Measurements from ENCODE around the gene GSX2. TPM values are rescaled to one million over a fixed set of nuclear protein-coding genes. Genes with fewer than 3 reads are reported as not detected.

The GSX2 gene
- total and polyA plus RNA-seq, 2 of the 4 experiments (the other 2 are of a cell fraction), result not detected

GRCh38 chr4:54149323-54149722 is 49.4 kb downstream of the GSX2 start:
- Histone ChIP-seq H3K79me1 (ENCODE audit: low read depth in 1 of 2, low read length in 2 of 2) (no peaks in the 10 kb centered on the region), H4K5ac (ENCODE audit: low read depth, low read length) (no peak overlapping the region), H3K4me2 (ENCODE audit: low read depth, low read length) (no peak overlapping the region), H2BK120ac (ENCODE audit: low read depth, low read length) (no peak overlapping the region), H2AK9ac (replicated peaks; ENCODE audit: low read depth, low read length, poor library complexity) (no peak overlapping the region), H4K20me1 (ENCODE audit: insufficient read depth, low read length) (no peaks in the 10 kb centered on the region), H3K56ac (ENCODE audit: extremely low read depth, insufficient read depth, low read length) (no peak overlapping the region), H2BK20ac (ENCODE audit: low read depth, low read length) (no peak overlapping the region), H3K4ac (ENCODE audit: low read depth, low read length) (no peak overlapping the region), H3K9ac (ENCODE audit: low read depth, low read length) (no peak overlapping the region), H3K36me3 (ENCODE audit: control insufficient read depth, insufficient read depth, low read length) (no peaks in the 10 kb centered on the region), H3K14ac (replicated peaks; ENCODE audit: low read depth, low read length) (no peak overlapping the region), H4K91ac (ENCODE audit: insufficient read depth, low read depth, low read length) (no peak overlapping the region), H4K8ac (ENCODE audit: low read depth in 2 of 2, low read length in 2 of 2) (no peak overlapping the region), H3K27ac (ENCODE audit: insufficient read depth, low read length) (no peak overlapping the region), H2AFZ (replicated peaks; ENCODE audit: low read length, poor library complexity) (no peak overlapping the region), H3K9me3 (ENCODE audit: control insufficient read depth, insufficient read depth, low read length) (no peaks in the 10 kb centered on the region; the same call in 1 of the 2 replicates), H3K23ac (ENCODE audit: low read depth, low read length) (no peak overlapping the region), H3K4me1 (ENCODE audit: control insufficient read depth, insufficient read depth, low read length) (peaks cover 8% of the 10 kb centered on the region; the same call in 1 of the 2 replicates), H2AK5ac (ENCODE audit: low read depth, low read length) (no peak overlapping the region), H3K4me3 (ENCODE audit: insufficient read depth, low read depth, low read length) (no peak overlapping the region), H3K18ac (ENCODE audit: low read depth, low read length) (no peak overlapping the region), H3K9me1 (ENCODE audit: insufficient read depth, low read length) (peaks cover 4% of the 10 kb centered on the region), H2BK15ac (ENCODE audit: low read depth, low read length) (no peak overlapping the region), H3K27me3 (ENCODE audit: control insufficient read depth, insufficient read depth, low read length) (no peaks in the 10 kb centered on the region), H2BK5ac (ENCODE audit: low read depth, low read length, poor library complexity, severe bottlenecking) (no peak overlapping the region)
- in situ Hi-C loops (cut with MboI; ENCODE audit: low sequenced_read_pairs), result no loop called here
- BruUV-seq (replicated peaks), result no TSS peak
- WGBS, 2 experiments (ENCODE audit: extremely low coverage in 2 of 2, insufficient read length in 1 of 2), result 80% methylated on average over 14 of the region's 46 CpGs; no CpG with 5 or more reads in 1 of the 2 experiments
- TF ChIP-seq RAD21 (IDR thresholded peaks at IDR 0.05; ENCODE audit: low read length), result no peak
- TF ChIP-seq, protein P1, sequence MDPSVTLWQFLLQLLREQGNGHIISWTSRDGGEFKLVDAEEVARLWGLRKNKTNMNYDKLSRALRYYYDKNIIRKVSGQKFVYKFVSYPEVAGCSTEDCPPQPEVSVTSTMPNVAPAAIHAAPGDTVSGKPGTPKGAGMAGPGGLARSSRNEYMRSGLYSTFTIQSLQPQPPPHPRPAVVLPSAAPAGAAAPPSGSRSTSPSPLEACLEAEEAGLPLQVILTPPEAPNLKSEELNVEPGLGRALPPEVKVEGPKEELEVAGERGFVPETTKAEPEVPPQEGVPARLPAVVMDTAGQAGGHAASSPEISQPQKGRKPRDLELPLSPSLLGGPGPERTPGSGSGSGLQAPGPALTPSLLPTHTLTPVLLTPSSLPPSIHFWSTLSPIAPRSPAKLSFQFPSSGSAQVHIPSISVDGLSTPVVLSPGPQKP (IDR thresholded peaks at IDR 0.05; ENCODE audit: borderline replicate concordance, low read depth, low read length), result no peak
- TF ChIP-seq MXI1 (IDR thresholded peaks at IDR 0.05; ENCODE audit: borderline replicate concordance, low read depth, low read length), result no peak
- TF ChIP-seq CTCF (conservative IDR thresholded peaks at IDR 0.05; ENCODE audit: low read depth, low read length), result no peak
- TF ChIP-seq CEBPB (IDR thresholded peaks at IDR 0.05; ENCODE audit: low read depth, low read length), result no peak
- TF ChIP-seq MAFK (IDR thresholded peaks at IDR 0.05; ENCODE audit: low read depth, low read length), result no peak
- TF ChIP-seq RFX5 (IDR thresholded peaks at IDR 0.05; ENCODE audit: low read depth, low read length), result no peak
- TF ChIP-seq NFE2L2 (IDR thresholded peaks at IDR 0.05; ENCODE audit: low read depth, low read length), result no peak
- no peak for TF ChIP-seq MAZ (IDR thresholded peaks at IDR 0.05; ENCODE audit: borderline replicate concordance, low read depth, low read length)
- no peak for TF ChIP-seq FOS (IDR thresholded peaks at IDR 0.05; ENCODE audit: low read depth, low read length)
- TF ChIP-seq USF2 (IDR thresholded peaks at IDR 0.05; ENCODE audit: low read depth, low read length), result no peak
- dilution Hi-C loops (cut with HindIII; ENCODE audit: low sequenced_read_pairs, unreplicated experiment), result no loop called here
- no peak for DNase-seq
- intact Hi-C loops (cut with micrococcal nuclease), result no loop called here
- ATAC-seq (ENCODE audit: low read depth), result no peak
- CTCF ChIA-PET, result no interaction called here
- POLR2A ChIA-PET (ENCODE audit: unreplicated experiment), result no interaction called here

All from IMR-90 (cell line).